HepG2 (cell line): ENCODE measurements around the gene FNDC10. TPM values are rescaled to one million over a fixed set of nuclear protein-coding genes. Genes with fewer than 3 reads are reported as not detected.

Source experiments
- CSRNP2 ChIP-seq: sonication (generic); formaldehyde crosslinking; conservative IDR thresholded peaks from 2 replicates; pipeline ENCODE4 v1.8.0; 2022; ENCODE audit warnings: low read depth, missing genetic modification reagents
- DMAP1 ChIP-seq: IDR thresholded peaks from 2 replicates; pipeline ENCODE4 v1.6.1; 2016
- KDM1A ChIP-seq: IDR thresholded peaks from 2 replicates; pipeline ENCODE4 v1.6.1; 2016; ENCODE audit warnings: missing compliant biosample characterization
- MLLT10 ChIP-seq: sonication (generic); formaldehyde crosslinking; IDR thresholded peaks from 2 replicates; pipeline ENCODE4 v1.4.0; 2020; ENCODE audit warnings: missing genetic modification reagents
- MZF1 ChIP-seq: sonication (generic); formaldehyde crosslinking; IDR thresholded peaks from 2 replicates; pipeline ENCODE4 v1.8.1; 2023; ENCODE audit warnings: mild to moderate bottlenecking, missing genetic modification reagents, borderline replicate concordance
- RBM22 ChIP-seq: fragments of 200-400 bp; formaldehyde crosslinking; optimal IDR thresholded peaks from 2 replicates; pipeline ENCODE3; 2017; ENCODE audit warnings: mild to moderate bottlenecking, low read length, moderate library complexity
- SMYD3 ChIP-seq: sonication (generic); formaldehyde crosslinking; IDR thresholded peaks from 2 replicates; pipeline ENCODE4 v1.8.1; 2023; ENCODE audit warnings: mild to moderate bottlenecking, missing genetic modification reagents
- ZNF235 ChIP-seq: sonication (generic); formaldehyde crosslinking; IDR thresholded peaks from 2 replicates; pipeline ENCODE4 v1.8.1; 2023; ENCODE audit warnings: mild to moderate bottlenecking, missing genetic modification reagents, borderline replicate concordance
- ZNF382 ChIP-seq: sonication (generic); formaldehyde crosslinking; IDR thresholded peaks from 2 replicates; pipeline ENCODE4 v1.5.0; 2020; ENCODE audit warnings: missing genetic modification reagents, mild to moderate bottlenecking, borderline replicate concordance
- ZNF615 ChIP-seq: sonication (generic); formaldehyde crosslinking; IDR thresholded peaks from 2 replicates; pipeline ENCODE4 v1.5.0; 2020; ENCODE audit warnings: mild to moderate bottlenecking, missing genetic modification reagents, borderline replicate concordance
- polyA plus RNA-seq, 8 experiments: library from polyadenylated mRNA; depleted of rRNA in 3 of 8; stranded (reverse) in 7 of 8; unstranded in 1 of 8; fragments of >200 nt; fragmentation: Illumina TruSeq in 4 of 8; extraction: Trizol in 4 of 8; gene quantifications; 2 replicates each; pipeline versions ENCODE4 v1.2.1 to v1.2.3, GENCODE V29; 2011 to 2016; ENCODE audit warnings: low read depth in 4 of 8, missing spikeins in 1 of 8, mixed read lengths in 1 of 8; ENCODE audit not compliant: insufficient read depth in 1 of 8
- total RNA-seq, 5 experiments: library from RNA; depleted of rRNA; stranded (reverse); fragments of >200 nt; fragmentation: Illumina TruSeq; extraction: Trizol; gene quantifications; 2 replicates each; pipeline ENCODE4 v1.2.3, GENCODE V29; 2016; ENCODE audit warnings: low read depth in 1 of 5
- TF ChIP-seq, protein P1 (sequence below): sonication (generic); formaldehyde crosslinking; IDR thresholded peaks from 2 replicates; pipeline ENCODE4 v1.5.0; 2020; ENCODE audit warnings: mild to moderate bottlenecking, missing genetic modification reagents, borderline replicate concordance
- TF ChIP-seq, protein P2 (sequence below): conservative IDR thresholded peaks from 2 replicates; pipeline ENCODE4 v1.6.1; 2018; ENCODE audit warnings: missing genetic modification reagents
- TF ChIP-seq, protein P3 (sequence below): sonication (generic); formaldehyde crosslinking; IDR thresholded peaks from 2 replicates; pipeline ENCODE4 v1.5.0; 2020; ENCODE audit warnings: mild to moderate bottlenecking, missing genetic modification reagents, moderate library complexity
- TF ChIP-seq, protein P4 (sequence below): sonication (generic); formaldehyde crosslinking; IDR thresholded peaks from 2 replicates; pipeline ENCODE4 v1.4.0; 2020; ENCODE audit warnings: missing genetic modification reagents

Gene FNDC10
- total and polyA plus RNA-seq, 2 of the 13 experiments (the other 11 are each of a cell fraction or from before 2014, with no cell fraction given), result 2.2 to 2.5 TPM

DNA sequence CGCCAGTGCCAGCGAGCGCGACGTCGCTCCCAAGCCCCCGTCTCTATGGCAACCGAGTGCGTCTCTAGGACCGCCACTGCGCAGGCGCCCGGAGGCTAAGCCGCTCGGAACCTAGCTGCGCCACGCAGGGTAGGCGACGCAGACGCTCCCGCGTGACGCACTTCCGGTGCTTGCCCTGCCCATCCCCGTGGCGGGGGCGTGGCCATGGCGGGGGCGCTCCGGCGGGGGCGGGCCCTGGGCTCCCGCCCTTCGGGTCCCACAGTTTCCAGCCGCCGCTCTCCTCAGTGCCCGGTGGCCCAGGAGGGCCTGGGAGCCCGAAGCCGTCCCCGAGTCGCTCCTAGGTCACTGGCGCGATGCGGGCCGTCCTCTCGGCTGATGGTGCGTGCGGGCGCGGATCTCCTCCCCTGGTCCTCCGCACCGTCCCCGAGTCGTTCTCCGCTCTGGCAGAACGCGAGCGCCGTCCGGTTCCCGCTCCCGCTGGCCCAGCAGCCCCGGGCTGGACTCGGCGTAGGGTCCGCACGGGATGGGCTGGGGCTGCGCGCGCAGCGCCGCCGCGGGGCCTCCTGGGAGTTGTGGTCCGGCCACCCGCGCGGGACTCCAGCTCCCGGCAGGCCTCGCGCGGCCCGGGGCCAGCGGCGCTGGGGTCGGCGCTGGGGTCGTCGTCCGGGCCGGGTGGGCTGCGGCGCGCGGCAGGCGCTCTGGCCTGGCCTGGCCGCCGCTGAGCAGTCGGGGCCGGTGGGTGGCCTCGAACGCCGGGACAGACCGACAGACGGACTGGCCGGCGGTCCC, 15.5 kb upstream of the FNDC10 start, which contains the start of gene MIB2 (continued):
- TF ChIP-seq ZNF235 (peak; percentile 92), SMYD3 (CRISPR knock-in tag) (no peak), CSRNP2 (no peak), MZF1 (CRISPR knock-in tag) (no peak), ZNF615 (CRISPR knock-in tag) (no peak), KDM1A (CRISPR knock-in tag) (no peak), MLLT10 (no peak), ZNF382 (no peak), RBM22 (peak; percentile 12), DMAP1 (CRISPR knock-in tag) (peak; percentile 92)
- TF ChIP-seq, protein P1, sequence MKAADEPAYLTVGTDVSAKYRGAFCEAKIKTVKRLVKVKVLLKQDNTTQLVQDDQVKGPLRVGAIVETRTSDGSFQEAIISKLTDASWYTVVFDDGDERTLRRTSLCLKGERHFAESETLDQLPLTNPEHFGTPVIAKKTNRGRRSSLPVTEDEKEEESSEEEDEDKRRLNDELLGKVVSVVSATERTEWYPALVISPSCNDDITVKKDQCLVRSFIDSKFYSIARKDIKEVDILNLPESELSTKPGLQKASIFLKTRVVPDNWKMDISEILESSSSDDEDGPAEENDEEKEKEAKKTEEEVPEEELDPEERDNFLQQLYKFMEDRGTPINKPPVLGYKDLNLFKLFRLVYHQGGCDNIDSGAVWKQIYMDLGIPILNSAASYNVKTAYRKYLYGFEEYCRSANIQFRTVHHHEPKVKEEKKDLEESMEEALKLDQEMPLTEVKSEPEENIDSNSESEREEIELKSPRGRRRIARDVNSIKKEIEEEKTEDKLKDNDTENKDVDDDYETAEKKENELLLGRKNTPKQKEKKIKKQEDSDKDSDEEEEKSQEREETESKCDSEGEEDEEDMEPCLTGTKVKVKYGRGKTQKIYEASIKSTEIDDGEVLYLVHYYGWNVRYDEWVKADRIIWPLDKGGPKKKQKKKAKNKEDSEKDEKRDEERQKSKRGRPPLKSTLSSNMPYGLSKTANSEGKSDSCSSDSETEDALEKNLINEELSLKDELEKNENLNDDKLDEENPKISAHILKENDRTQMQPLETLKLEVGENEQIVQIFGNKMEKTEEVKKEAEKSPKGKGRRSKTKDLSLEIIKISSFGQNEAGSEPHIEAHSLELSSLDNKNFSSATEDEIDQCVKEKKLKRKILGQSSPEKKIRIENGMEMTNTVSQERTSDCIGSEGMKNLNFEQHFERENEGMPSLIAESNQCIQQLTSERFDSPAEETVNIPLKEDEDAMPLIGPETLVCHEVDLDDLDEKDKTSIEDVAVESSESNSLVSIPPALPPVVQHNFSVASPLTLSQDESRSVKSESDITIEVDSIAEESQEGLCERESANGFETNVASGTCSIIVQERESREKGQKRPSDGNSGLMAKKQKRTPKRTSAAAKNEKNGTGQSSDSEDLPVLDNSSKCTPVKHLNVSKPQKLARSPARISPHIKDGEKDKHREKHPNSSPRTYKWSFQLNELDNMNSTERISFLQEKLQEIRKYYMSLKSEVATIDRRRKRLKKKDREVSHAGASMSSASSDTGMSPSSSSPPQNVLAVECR (CRISPR knock-in tag), result peak; percentile 90
- TF ChIP-seq, protein P2, sequence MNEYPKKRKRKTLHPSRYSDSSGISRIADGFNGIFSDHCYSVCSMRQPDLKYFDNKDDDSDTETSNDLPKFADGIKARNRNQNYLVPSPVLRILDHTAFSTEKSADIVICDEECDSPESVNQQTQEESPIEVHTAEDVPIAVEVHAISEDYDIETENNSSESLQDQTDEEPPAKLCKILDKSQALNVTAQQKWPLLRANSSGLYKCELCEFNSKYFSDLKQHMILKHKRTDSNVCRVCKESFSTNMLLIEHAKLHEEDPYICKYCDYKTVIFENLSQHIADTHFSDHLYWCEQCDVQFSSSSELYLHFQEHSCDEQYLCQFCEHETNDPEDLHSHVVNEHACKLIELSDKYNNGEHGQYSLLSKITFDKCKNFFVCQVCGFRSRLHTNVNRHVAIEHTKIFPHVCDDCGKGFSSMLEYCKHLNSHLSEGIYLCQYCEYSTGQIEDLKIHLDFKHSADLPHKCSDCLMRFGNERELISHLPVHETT (CRISPR knock-in tag), result peak; percentile 78
- TF ChIP-seq, protein P3, sequence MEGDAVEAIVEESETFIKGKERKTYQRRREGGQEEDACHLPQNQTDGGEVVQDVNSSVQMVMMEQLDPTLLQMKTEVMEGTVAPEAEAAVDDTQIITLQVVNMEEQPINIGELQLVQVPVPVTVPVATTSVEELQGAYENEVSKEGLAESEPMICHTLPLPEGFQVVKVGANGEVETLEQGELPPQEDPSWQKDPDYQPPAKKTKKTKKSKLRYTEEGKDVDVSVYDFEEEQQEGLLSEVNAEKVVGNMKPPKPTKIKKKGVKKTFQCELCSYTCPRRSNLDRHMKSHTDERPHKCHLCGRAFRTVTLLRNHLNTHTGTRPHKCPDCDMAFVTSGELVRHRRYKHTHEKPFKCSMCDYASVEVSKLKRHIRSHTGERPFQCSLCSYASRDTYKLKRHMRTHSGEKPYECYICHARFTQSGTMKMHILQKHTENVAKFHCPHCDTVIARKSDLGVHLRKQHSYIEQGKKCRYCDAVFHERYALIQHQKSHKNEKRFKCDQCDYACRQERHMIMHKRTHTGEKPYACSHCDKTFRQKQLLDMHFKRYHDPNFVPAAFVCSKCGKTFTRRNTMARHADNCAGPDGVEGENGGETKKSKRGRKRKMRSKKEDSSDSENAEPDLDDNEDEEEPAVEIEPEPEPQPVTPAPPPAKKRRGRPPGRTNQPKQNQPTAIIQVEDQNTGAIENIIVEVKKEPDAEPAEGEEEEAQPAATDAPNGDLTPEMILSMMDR (CRISPR knock-in tag), result 0 out of 2 replicates have a peak, but pooled peaks have one; percentile 10
- TF ChIP-seq, protein P4, sequence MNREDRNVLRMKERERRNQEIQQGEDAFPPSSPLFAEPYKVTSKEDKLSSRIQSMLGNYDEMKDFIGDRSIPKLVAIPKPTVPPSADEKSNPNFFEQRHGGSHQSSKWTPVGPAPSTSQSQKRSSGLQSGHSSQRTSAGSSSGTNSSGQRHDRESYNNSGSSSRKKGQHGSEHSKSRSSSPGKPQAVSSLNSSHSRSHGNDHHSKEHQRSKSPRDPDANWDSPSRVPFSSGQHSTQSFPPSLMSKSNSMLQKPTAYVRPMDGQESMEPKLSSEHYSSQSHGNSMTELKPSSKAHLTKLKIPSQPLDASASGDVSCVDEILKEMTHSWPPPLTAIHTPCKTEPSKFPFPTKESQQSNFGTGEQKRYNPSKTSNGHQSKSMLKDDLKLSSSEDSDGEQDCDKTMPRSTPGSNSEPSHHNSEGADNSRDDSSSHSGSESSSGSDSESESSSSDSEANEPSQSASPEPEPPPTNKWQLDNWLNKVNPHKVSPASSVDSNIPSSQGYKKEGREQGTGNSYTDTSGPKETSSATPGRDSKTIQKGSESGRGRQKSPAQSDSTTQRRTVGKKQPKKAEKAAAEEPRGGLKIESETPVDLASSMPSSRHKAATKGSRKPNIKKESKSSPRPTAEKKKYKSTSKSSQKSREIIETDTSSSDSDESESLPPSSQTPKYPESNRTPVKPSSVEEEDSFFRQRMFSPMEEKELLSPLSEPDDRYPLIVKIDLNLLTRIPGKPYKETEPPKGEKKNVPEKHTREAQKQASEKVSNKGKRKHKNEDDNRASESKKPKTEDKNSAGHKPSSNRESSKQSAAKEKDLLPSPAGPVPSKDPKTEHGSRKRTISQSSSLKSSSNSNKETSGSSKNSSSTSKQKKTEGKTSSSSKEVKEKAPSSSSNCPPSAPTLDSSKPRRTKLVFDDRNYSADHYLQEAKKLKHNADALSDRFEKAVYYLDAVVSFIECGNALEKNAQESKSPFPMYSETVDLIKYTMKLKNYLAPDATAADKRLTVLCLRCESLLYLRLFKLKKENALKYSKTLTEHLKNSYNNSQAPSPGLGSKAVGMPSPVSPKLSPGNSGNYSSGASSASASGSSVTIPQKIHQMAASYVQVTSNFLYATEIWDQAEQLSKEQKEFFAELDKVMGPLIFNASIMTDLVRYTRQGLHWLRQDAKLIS (CRISPR knock-in tag), result peak; percentile 84; the same call in 1 of the 2 replicates
